GM10847 (cell line): Measurements from ENCODE around the gene LMF2.

ENCODE experiments used
- POLR2A ChIP-seq: IDR thresholded peaks from 2 replicates; pipeline ENCODE4 v1.6.1; 2011; ENCODE audit not compliant: insufficient read length; ENCODE audit errors: extremely low read depth

Gene LMF2

DNA sequence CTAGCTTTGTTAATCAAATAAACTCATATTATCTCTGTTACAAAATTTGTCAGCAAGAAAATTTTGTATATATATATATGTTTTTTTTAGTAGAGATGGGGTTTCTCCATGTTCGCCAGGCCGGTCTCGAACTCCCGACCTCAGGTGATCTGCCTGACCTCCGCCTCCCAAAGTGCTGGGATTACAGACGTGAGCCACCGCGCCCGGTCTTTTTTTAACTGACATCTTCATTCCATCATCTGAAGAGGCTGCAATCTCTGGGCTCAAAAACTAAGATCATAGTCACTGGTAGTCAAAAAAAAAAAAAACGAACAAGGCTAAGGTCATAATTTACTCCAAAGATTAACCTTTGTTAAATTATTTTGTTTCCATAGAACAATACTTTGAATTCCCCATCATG, 32.9 kb upstream of the LMF2 start:
- no peak for TF ChIP-seq POLR2A

DNA sequence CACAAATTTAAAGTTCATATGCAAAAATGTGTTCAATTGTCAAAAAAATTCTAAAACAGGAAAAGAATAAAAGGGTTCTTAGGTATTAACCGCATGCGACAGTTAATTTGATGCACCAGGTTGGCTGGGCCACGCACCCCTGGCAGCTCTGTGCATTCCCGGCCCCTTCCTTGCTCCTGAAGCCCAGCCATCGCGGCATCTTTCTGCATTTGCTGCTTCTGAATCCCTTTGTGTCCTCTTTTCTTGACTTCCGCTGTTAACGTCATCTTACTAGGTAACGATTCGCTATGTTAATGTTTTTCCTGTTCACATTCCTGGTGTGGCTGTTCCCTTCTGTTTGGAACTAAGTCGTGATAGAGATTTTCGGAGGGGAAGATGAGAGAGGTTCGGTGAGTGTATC, 30.3 kb upstream of the LMF2 start:
- TF ChIP-seq POLR2A, result no peak

DNA sequence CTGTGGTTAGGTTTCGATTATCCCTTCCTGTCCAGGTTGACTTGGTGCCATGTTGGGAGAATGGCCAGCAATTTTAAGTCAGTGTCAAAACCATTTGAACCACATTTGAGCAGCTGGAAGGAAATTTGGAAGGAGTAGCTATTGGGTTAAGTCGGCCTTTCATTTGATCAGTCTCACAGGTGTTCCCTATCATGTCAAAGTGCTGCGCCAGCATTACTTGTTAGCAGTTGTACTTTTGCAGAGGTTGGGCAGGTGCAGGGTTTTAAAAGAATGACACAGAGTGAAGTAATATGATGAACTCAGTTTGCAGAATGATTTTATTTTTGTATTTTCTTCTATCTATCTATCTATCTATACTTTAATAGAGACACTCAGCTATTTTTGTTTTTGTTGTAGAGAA, 28.7 kb upstream of the LMF2 start:
- TF ChIP-seq POLR2A, result no peak

DNA sequence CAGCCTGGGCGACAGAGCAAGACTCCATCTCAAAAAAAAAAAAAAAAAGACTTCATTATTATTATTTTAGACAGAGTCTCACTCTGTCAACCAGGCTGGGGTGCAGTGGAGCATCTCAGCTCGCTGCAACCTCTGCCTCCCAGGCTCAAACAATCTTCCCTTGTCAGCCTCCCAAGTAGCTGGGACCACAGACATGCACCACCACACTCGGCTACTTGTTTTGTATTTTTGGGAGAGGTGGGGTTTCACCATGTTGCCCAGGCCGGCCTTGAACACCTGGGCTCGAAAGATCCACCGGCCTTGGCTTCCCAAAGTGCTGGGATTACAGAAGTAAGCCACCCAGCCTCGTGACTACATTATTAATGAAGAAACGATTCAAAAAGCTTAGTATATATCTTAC, 27.6 kb upstream of the LMF2 start:
- no peak for TF ChIP-seq POLR2A

DNA sequence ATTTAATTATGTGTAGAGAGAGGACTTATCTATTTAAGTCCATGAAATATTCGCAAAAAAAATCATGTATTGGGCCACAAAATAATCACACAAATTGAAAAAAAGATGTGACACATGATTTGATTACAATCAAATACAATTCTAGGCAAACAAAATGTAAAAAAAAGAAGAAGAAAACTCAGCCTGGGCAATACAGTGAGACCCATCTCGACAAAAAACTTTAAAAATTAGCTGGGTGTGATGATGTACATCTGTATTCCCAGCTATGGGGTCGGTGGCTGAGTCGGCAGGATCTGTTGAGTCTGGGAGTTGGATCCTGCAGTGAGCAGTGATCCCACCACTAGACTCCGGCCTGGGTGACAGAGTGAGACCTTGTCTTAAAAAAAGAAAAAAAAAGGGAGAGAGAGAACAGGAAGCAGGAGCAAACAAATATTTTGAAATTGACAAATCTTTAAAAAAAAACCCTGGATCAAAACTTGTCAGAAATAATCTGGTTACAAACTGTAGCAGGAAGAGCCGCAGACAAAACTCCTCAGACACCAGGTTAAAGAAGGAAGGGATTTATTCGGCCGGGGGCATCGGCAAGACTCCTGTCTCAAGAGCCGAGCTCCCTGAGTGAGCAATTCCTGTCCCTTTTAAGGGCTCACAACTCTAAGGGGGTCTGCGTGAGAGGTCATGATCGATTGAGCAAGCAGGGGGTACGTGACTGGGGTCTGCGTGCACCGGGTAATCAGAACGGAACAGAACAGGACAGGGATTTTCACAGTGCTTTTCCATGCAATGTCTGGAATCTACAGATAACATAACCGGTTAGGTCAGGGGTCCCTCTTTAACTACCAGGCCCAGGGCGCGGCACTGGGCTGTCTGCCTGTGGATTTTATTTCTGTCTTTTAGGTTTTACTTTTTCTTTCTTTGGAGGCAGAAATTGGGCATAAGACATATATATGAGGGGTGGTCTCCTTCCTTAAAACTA, 25.6 kb upstream of the LMF2 start:
- TF ChIP-seq POLR2A, result no peak

DNA sequence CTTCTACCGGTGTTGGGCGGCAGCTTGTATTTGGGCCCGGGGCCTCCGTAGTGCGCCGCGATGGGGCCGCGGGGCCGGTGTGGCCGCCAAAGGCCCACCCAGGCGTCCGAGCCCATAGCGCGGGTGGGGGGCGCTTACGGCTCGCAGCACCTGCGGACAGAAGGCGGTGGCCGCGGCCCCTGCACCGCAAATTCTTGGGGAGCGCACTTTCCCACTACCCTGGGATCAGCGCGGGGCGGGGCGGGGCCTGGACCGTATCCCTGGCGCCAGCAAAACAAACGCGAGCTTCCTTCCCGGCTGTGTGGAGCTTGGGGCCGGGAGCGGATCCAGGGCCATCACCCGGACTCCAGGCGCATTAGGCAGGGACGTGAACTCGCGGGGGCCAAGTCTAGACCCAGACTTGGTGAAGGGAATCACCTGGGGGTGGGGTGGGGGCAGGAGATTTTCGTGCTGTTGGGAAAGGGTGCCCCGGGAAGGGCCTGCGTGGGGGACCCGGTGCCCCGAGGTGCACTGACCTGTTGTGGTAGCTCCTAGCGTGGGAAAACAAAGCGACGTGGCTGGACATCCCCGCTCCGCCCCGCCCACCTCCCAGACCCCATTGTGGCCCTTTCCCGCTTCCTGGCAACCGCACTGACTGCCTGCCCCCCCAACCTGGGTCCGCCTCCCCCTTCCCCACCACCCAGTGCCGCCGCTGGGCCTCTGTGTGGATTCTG, 24.6 kb upstream of the LMF2 start:
- TF ChIP-seq POLR2A, result peak; percentile 23

DNA sequence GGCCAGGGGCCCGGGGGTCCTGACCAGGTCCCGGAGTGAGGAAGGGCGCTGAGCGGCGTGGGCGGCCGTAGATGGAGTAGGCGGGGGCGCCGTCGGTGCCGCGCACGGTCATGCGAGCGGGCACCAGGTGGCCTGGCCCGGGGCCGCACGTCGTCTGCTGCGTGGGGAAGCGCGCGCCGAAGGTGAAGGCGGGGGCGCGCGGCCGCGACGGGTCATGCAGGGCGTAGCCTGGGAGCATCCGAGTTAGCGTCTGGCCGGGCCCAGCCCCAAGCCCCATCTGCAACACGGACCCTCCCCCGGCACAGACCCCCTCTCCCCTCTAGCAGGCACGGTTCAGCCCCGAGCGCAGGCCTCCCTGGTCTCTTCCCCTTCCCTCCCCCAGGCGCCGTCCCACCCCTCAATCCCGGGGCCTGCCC, 24.1 kb upstream of the LMF2 start:
- TF ChIP-seq POLR2A, result peak; percentile 57

DNA sequence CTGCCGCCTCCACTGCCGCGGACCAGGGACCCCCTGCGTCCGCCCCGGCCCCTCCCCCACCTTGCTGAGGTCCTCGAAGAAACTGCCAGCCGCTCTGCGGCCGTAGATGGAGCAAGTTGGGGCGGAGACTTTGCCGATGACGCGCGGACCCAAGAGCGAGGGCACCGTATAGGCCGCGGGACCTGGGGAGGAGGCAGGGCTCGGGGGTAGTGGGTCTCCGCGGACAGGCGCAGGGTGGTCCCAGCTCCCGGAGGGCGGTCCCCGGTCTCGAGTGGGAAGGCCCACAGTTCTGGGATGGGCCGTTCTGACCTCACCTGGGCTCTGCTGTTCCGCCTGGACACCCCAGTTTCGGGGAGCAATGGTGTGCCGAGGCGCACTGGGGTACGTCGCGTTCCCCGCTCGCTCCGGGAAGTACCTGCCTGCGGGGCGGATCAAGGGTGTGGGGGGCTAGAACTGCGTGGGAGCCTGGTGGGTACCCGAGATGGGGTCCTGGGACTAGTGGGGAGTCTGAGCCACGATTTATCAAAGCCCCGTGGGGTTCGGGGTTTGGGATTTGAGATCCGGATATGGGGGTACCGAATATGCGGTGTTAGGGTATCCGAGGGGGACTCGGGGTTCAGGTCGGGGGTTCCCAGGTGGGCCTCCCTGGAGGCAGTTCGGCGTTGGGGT, 23.5 kb upstream of the LMF2 start:
- peak; percentile 87 for TF ChIP-seq POLR2A

DNA sequence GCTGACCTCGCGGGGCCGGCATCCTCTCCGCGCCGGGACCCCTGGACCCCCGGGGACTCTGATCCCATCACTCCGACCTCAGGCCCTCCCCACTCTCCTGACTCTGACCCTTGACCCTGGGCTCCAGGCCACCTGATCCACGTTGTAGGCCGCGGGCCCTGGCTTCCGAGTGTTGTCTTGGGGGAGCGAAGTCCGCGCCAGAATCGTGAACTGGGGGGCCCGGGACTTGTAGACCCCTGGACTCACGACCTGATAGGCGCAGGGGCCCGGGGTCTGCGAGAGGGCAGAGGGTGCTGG, 23.0 kb upstream of the LMF2 start:
- no peak for TF ChIP-seq POLR2A

DNA sequence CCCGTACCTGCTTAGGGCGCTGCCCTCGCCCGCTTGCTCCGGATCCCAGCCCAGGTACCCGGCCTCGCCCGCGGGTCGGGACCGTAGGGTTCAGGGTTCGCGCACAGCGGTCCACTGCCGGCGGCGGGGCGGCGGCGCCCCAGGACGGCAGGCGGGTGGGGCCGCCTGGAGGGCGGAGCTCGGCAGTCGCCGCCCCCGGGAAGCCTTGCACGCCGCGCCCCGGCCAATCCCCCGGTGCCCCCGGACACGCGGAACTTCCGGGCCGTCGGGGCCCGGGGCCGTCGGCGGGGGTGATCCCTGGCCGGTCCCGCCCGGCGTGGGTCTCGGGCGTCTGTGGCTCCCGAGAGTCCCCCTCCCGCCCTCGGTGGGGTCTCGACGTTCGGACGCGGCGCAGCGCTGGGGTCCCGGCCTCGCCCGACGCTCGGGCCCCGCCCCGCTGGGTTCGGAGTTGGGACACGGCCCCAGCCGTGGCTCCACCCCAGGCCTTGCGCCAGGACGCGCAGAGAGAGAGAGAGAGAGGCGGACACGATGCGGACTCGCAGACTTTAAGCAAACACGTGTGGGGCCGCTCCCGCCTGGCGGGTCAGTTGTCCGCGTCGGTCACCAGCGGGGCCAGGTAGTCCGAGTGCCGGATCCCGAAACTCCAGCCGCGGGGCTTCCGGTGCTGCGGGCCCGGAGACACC, 22.5 kb upstream of the LMF2 start, which contains the start of gene TYMP:
TSS of gene TYMP (minus strand) at position 116 of the 683 bp plus-strand sequence. CDS start 303 bp downstream, outside the sequence.
- peak; percentile 60 for TF ChIP-seq POLR2A

DNA sequence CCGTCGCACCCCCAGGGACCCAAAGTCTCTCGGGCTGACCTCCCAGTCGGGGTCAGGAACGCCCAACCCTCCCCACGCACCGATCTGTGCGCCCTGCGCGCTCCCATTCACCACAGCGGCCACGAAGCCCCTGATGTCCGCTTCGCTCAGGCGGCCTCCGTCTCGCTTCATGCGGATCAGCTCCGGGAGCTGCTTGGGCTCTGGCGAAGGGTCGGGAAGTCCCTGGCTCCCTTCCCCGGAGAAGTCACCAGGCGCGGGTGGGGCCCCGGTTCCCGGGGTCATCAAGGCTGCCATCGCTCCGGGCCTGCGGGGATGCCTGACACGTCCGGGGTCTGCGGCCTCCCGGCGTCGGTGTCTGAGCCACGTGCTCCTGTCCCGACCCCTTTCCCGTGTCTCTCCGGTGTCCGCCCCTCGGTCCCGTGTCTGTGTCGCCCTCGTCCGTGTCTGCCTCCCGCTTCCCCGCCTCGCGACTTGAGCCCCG, 22.0 kb upstream of the LMF2 start:
- TF ChIP-seq POLR2A, result no peak

DNA sequence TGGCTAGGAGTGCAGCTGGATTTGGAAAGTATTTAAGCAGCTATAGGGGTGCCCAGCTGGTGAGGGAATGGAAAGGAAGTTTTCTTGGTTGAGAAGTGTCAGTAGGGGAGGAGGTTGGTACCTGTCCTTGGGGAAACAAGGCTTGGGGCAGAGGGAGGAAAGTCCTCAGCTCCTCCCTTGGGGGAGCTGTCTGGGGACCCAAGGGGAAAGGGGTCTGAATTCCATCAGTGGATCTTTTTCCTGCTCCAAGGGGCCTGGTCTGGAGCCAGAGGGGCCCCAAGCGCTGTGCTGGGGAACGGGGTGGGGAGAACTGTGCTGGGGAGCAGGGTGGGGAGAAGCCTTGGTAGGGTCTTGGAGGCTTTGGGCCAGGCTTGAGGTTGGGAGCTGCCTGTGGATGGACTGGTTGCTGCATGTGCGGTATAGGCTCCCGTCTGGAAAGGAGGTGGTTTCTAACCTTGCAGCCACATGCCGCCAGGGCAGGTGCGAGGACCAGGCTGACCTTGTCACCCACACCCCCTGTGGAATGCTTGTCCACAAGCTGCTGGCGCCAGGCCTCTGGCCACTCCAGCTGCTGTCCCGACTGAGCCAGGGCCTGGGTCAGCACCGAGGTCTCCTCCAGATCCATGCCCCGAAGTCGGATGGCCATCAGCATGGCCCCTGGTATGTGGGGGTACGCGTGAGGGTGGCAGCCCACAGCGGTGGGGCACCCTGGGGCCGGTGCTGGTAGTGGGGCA, 21.3 kb upstream of the LMF2 start:
- TF ChIP-seq POLR2A, result peak; percentile 27

DNA sequence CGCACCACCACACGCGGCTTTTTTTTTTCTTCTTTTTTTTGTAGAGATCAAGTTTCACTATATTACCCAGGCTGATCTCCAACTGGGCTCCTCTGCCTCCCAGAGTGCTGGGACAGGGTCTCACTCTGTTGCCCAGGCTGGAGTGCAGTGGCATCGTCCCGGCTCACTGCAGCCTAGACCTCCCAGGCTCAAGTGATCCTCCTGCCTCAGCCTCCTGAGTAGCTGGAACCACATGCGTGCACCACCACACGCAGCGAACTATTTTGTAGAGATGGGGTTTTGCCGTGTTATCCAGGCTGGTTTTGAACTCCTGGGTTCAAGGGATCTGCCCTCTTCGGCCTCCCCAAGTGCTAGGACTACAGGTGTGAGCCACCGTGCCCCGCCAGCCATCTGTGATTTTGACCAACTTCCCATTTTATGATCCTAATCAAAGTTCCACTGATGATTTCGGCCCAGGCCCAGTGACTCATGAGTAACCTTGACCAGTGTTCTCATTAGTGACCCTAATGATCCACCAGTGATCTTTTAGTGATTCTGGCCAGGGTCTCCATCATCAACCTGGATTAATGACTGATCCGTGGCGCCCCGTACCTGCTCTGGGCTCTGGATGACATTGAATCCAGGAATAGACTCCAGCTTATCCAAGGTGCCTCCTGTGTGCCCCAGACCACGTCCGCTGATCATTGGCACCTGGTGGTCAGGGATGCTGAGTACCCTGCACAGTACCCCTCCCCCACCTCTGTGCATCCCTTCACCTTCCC, 20.6 kb upstream of the LMF2 start:
- TF ChIP-seq POLR2A, result peak; percentile 14

DNA sequence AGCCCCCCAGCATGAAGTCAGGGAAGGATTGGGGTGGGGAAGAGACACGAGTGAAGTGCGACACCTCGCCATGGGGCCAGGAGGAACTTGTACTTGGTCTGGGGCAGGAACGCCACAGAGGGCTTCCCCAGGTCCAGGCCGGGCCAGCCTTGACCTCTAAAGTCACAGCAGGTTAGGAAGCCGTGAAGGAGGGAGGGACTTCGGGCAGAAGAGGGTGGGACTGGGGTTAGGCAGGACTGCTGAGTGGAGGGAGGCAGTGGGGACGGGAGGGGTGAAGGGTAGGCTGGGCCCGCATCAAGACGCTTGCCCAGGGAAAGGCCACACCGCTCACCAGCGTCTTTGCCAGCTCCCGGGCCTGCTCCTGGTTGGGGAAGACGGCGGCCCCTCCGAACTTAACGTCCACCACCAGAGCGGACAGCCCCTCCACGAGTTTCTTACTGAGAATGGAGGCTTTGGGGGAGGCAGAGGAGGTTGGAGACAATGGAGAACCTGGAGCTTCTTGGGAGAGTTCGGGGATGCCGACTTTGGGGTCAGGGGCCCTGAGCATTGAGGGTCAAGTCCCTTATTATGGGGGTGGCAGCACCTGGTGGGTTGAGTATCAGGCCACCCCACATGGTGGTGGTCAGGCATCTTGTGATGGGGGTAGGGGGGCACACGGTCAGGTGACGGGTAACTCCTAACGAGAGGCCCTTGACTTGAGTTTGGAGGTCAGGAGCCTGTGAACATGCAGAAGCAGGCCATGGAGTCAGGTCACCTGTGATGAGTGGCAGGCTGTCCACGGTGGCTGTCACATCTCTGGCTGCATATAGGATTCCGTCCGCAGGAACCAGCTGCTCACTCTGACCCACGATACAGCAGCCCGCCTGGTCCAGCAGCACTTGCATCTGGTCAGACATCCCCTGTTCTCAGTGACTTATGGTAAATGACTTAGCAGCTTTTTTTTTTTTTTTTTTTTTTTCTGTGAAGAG, 19.6 kb upstream of the LMF2 start:
- peak; percentile 50 for TF ChIP-seq POLR2A
